Hematopoietic multipotent progenitor cell treated with erythropoietin and hydrocortisone succinate and interleukin-3 and kit ligand, for 8 days (in vitro differentiated cells): ENCODE data around the gene SPINDOC.
"Not testable (repeated sequence)": the region's sequence is repeated elsewhere in the genome, so short reads cannot be mapped to it uniquely, and the experiment has no call there.

Source experiments
- DNase-seq: peaks from one replicate; pipeline ENCODE4 v3.0.0-alpha.2; 2015

The SPINDOC gene, protein sequence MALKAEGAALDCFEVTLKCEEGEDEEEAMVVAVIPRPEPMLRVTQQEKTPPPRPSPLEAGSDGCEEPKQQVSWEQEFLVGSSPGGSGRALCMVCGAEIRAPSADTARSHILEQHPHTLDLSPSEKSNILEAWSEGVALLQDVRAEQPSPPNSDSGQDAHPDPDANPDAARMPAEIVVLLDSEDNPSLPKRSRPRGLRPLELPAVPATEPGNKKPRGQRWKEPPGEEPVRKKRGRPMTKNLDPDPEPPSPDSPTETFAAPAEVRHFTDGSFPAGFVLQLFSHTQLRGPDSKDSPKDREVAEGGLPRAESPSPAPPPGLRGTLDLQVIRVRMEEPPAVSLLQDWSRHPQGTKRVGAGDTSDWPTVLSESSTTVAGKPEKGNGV

GRCh38 chr11:63813035-63813562 is at the start of gene SPINDOC:
Gene SPINDOC (plus strand): TSS chr11:63813456. CDS start chr11:63813687, 231 bp downstream.
- DNase-seq, result peak; percentile 51

GRCh38 chr11:63763496-63764339 is 49.5 kb upstream of the SPINDOC start:
- DNase-seq, result no peak

DNA sequence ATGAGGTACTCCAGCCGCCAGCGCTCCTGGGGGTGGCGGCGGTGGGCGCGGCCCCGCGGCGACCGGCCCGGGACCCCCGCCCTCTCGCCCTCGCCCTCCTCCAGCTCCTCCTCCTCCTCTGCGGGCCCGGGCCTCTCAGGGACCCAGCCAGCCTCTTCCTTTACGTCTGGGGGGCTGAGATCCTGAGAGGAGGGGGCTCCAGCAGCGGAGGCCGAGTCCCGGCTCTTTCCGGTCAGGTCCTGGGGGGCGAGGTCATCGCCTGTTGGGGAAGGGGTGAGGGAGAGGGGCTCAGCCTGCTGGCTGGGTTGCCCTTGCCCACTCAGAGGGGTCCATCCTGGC is 48.9 kb upstream of the SPINDOC start:
- DNase-seq, result no peak

DNA sequence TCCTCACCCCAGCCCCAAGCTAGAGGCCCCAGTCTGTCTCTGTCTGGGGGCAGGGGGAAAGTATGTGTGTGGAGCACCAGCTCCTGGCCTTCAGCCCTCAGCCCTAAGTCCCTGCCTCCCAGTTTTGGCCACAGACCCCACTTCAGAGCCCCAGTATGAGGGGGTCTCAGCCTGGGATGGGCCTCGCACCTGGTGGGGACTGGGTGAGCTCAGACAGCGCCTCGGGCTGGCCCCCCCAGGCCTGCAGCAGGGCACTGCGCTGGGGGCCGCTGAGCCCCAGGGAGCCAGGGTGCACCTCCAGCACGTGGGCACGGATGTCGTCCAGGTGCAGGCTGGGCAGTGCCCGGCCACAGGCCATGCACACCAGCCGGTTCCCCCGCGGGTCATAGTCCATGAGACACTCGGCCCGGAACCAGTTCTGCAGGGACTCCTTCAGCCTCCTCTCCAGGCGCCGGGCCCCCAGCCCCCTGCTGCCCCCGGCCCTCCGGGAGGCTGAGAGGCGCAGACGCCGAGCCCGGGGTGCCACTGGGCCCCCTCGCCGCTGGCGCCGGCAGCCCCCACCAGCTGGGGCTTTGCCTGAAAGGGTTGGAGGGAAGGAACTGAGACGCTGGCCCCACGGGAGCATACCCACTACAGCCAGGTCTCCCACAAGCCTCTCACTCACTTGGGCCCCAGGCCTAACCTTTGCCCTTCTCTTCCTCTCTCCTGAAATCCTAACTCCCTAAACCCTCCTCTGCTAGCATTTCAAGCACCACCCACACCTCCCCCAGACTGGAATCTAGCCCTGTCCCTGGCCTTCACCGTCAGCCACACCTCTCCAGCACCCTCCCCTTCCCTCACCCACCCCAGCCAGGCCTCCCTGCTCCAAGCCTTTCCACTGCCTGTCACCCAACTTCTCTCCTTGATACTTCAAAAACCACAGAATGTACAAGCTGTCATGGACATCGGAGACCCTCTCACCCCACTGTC is 48.3 kb upstream of the SPINDOC start:
- no peak for DNase-seq

DNA sequence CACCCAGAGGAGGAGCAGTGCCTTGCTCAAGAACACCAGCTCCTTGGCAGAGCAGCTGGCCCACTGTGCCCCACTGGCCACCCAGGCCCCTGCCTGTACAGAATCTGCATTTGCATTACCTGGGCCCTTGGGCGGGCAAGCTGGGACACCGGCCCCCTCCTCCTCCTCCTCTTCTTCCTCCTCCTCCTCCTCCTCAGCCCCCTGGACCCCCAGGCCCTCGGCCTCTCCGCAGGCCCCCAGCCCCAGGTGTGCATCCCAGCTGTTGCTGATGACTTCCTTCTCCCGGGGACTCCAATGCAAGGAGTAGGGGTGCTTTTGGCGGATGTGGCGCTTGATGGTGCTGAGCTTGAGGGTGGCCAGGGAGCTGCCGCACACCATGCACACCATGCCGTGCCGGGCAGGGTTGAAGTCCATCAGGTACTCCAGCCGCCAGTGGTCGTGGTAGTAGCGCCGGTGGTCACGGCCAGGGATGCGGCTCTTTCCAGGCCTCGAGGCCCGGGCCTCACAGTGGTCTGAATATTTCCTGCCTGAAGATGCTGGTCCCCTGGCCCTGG is 47.5 kb upstream of the SPINDOC start:
- no peak for DNase-seq

GRCh38 chr11:63766531-63767235 is 46.6 kb upstream of the SPINDOC start:
- DNase-seq, result no peak

GRCh38 chr11:63767267-63767564 is 46.0 kb upstream of the SPINDOC start:
- no peak for DNase-seq

DNA sequence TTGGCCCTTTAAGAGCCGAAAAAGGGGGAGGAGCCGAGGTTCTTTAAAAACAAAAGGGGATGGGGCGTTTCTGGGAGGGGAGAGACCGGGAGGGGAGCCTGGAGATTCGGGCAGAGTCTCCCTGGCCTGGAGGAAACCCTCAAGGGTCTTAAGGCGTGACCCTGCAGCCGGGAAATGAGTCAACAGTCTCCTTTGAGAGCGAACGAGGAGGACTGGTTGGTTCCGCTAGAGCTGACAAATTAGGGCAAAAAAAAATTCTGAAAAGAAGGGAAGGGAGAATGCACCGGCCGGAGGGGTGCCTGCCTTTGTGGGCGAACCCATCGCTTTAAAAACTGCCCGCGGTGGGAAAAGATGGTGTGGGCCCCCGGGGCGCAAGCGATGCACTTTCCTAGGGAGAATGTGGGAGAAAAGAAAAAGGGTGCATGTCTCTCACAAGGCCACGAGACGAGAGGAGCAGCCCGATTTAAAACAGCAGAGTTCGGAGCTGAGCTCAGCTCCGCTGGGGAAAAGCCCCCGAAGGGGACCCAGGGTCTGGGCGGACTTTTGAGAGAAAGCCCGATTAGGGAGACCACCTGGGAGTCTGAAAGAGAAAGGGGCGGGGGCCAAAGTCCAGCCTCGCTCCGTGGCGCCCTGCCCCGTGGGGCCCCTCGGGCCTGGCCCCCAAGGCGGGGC is 45.6 kb upstream of the SPINDOC start:
- DNase-seq, result peak; percentile 47

DNA sequence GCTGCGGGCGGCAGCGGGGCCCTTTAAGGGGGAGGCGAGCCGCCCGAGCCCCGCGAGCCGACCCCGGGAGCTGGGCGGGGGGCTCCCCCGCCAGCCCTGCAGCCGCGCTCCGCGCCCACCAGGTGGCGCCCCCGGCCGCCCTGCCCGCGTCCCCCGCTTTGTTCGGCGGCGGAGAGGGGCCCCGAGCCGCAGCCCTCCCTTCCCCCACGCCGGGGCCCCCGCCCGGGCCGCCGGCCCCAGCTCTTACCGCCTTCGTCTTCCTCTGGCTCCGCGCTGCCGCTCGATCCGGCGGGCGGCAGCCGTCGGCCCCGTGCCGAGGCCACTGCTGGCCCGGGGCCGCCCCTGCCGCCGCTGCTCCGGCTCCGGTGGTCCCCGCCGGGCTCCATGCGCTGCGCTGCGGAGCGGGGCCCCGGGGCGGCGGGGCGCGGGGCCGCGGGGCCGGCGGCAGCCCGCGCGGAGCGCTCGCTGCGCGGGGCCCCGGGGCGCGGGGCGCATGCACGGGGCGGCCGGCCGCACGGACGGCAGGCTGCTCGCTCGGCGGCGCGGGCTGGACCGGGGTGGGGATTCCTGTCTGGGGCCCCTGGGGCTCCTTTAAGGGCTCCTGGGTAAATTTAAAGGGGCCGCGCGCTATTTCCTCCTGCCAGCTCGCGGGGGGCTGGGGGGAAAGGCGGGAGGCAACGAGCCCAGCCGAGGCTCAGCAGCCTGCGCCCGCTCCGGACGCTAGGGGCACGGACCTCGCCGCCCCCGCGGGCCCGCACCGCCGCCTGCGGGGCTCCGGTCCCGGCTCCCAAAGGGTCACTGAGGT is 44.8 kb upstream of the SPINDOC start, which contains the start of gene ZFTA:
TSS of gene ZFTA (minus strand) at position 539 of the 805 bp plus-strand sequence. CDS start at position 386, 153 bp downstream.
- peak; percentile 38 for DNase-seq

DNA sequence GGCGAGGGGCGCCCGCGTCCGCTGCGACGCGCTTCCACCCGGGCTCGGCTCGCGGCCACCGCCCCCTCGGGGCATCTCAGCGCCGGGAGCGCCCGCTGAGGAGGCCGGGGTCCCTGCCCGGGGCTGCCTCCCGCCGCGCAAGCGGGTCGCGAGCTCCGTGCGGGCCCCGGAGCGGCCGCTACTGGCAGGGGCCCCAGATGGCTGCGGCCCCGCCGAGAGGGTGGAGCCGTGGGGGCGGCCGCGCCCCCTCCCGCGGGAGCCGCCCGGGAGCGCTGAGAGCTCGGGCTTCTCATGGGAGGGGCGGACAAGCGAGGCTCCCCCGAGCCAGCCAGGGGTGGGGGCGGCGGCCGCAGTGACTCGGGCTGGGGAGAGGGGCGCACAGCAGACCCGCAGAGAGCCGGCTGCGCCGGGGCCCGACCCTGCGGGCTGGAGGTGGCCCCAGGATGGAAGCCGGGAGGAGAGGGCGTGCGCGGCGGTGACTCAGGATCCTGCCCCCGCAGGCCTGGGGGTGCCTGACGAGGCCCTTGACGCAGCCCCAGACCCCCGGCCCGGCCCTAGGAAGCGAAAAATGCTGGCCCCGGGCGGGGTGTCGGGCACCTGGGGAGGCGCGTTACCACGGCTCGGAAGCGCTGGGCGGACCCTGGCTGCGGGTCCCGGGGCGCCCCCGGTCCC is 44.1 kb upstream of the SPINDOC start:
- DNase-seq, result no peak

DNA sequence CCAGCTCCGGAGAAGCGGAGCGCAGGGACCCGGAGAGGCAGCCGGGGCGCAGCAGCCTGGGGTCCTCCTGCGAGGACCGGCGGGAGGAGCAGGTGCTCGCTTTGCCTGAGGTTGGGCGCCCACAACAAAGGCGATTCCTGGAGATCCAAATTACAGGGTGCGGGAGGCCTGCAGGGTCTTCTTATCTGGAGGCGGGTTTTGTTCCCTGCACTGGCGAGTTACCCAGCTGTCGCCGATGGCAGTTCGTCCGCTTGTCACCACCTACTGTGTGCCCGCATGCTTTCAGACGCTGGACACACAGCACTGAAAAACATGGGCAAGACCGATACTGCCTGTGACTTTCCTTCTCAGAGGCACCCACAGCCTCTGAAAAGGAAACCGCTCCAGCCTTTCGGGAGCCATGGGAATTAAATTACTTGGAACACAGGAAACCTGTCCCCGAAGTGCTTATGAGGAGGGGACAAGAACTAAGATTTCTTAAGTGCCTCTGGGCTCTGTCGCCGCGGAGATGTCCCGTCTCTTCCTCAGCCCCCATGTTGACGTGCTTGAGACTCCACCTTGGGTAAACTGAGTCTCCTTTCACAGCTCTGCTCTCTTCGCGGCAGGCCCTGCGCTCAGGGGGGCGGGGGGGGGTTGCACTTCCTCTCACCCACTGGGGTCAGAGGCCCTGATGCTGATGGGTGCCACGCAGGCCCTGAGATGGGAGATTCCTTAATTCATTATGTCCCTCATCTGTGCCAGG is 43.4 kb upstream of the SPINDOC start:
- DNase-seq, result no peak

GRCh38 chr11:63770763-63771162 is 42.5 kb upstream of the SPINDOC start:
- DNase-seq, result no peak

- DNase-seq, result not testable (repeated sequence)
Measured at GRCh38 chr11:63771741-63772318, 41.4 kb upstream of the SPINDOC start.

- no peak for DNase-seq
Measured at GRCh38 chr11:63775191-63775590, 38.1 kb upstream of the SPINDOC start.

DNA sequence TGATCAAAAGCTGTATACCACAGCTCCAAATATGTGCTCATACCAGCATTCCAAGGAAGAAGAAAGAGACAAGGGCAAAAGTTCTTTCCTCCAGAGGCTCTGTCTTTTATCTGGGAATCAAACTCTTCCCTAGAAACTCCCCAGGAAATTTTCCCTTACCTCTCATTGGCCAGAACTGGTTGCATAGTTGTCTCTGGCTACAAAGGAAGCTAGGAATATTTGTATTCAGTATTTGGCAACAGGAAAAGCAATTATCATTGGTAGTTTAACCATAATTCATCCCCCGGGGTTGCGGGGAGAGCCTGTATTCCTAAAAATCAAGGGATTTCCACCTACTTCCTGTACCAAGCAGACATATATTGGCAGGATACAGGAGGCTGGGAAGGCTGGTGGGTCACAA is 34.2 kb upstream of the SPINDOC start:
- DNase-seq, result no peak

GRCh38 chr11:63782749-63783148 is 30.5 kb upstream of the SPINDOC start:
- DNase-seq, result no peak

GRCh38 chr11:63783925-63784592 is 29.2 kb upstream of the SPINDOC start:
- DNase-seq, result no peak

DNA sequence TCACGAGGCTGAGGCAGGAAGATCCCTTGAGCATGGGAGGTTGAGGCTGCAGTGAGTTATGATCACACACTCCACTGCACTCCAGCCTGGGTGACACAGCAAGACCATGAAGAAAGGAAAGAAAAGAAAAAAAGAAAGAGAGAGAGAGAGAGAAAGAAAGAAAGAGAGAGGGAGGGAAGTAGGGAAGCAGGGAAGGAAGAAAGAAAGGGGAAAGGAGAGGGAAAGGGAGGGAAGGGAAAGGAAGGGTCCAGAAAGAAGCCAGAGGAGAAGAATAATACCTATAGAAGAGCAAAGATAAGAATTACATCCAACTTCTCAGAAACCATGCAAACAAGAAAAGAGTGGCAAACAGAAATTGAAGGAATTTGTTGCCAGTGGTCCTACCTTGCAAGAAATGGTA is 27.4 kb upstream of the SPINDOC start:
- DNase-seq, result no peak
